Stimulated activated CD4-positive, alpha-beta T cell treated with anti-CD3 and anti-CD28 coated beads, Interleukin-2, amount 100 ng/mL, for 24 hours (primary cell): ENCODE results near the gene CNP.
A peak's percentile ranks its signal among the peaks of the same experiment; 100 is the strongest.

Experiments used
- DNase-seq, 2 donors: peaks; one replicate each; pipeline ENCODE4 v3.0.0-alpha.2; 2020

The CNP gene

GRCh38 chr17:41942626-41943373 lies 23.8 kb upstream of the CNP start:
- DNase-seq: no peak

GRCh38 chr17:41943492-41943891 lies 23.1 kb upstream of the CNP start:
- no peak for DNase-seq

- DNase-seq: no peak
Measured at GRCh38 chr17:41944943-41945342, 21.7 kb upstream of the CNP start.

GRCh38 chr17:41948762-41949460 lies 17.7 kb upstream of the CNP start:
- no peak for DNase-seq

- no peak for DNase-seq
Measured at GRCh38 chr17:41956522-41956921, 10.1 kb upstream of the CNP start.

- no peak for DNase-seq
Measured at GRCh38 chr17:41957031-41957868, 9.3 kb upstream of the CNP start.

- DNase-seq: no peak
Measured at GRCh38 chr17:41957869-41958439, 8.6 kb upstream of the CNP start.

- DNase-seq: no peak
Measured at GRCh38 chr17:41959030-41959335, 7.6 kb upstream of the CNP start.

- no peak for DNase-seq
Measured at GRCh38 chr17:41959336-41960095, 7.1 kb upstream of the CNP start.

GRCh38 chr17:41962111-41962510 lies 4.5 kb upstream of the CNP start:
- DNase-seq: no peak

- peak; percentile 79 to 80 for DNase-seq
Measured at GRCh38 chr17:41962768-41963434, 3.7 kb upstream of the CNP start.

GRCh38 chr17:41965694-41966462 lies 717 bp upstream of the CNP start:
- DNase-seq: peak; percentile 74 to 77

GRCh38 chr17:41967141-41967920 lies 736 bp downstream of the CNP start:
- peak; percentile 45 to 54 for DNase-seq

GRCh38 chr17:41967921-41968578 lies 1.5 kb downstream of the CNP start:
- no peak for DNase-seq

GRCh38 chr17:41968676-41969075 lies 2.1 kb downstream of the CNP start:
- no peak for DNase-seq

GRCh38 chr17:41970901-41971331 lies 4.3 kb downstream of the CNP start:
- DNase-seq: no peak

- no peak for DNase-seq
Measured at GRCh38 chr17:41971721-41972523, 5.3 kb downstream of the CNP start.

- DNase-seq: no peak
Measured at GRCh38 chr17:41972571-41973407, 6.2 kb downstream of the CNP start.
